Erythroblast (primary cell): ENCODE data around the gene FAM200A.

Experiments used
- GATA1 ChIP-seq: IDR thresholded peaks from 2 replicates; pipeline ENCODE4 v1.6.1; 2011; ENCODE audit warnings: low read depth, mild to moderate bottlenecking, control low read depth, low read length, moderate library complexity
- POLR2A ChIP-seq: IDR thresholded peaks from 2 replicates; pipeline ENCODE4 v1.6.1; 2011; ENCODE audit warnings: mild to moderate bottlenecking, low read length

DNA sequence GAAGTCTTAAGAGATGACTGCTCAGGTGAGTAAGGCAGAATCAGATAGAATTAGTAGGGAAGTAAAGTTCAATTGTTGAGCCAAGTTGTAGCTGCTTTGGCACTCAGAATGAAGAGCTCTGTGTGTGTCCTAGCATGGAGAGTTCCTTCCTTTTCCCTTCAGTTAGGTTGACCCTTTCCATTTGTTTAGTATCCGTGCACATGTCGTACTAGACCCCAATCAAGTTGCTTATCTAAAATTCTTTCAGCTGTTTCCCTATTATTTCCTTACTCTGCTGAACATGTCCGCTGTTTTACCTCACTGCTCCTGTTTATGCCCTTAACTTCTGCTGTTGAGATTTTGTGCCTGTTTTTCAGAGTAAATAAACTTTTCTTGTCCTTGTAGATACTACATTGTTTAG is 19.9 kb upstream of the FAM200A start:
- TF ChIP-seq POLR2A: no peak
- TF ChIP-seq GATA1: no peak
